Activated T-cell treated with anti-CD3 and anti-CD28 coated beads, Interleukin-2, amount 50 U/mL, for 4 hours (primary cell): ENCODE data around the gene TBC1D2. TPM values are rescaled to one million over a fixed set of nuclear protein-coding genes. Genes with fewer than 3 reads are reported as not detected.
A peak's percentile ranks its signal among the peaks of the same experiment; 100 is the strongest.

Experiments used
- ATAC-seq, 2 donors: fragments of 200-7000 bp; cut with Tn5 transposase; one replicate each; pipeline ENCODE4 v1.10.0; 2021
- DNase-seq: peaks from one replicate; pipeline ENCODE4 v3.0.0-alpha.2; 2020
- H3K27me3 Mint-ChIP-seq: one replicate; pipeline ENCODE4 v1.8.0; 2021; ENCODE audit warnings: low read depth, mixed read lengths
- H3K36me3 Mint-ChIP-seq: one replicate; pipeline ENCODE4 v1.8.0; 2022; ENCODE audit warnings: mixed read lengths; ENCODE audit not compliant: insufficient read depth
- H3K4me1 Mint-ChIP-seq: one replicate; pipeline ENCODE4 v1.8.0; 2021; ENCODE audit warnings: low read depth, mixed read lengths
- H3K4me3 Mint-ChIP-seq: one replicate; pipeline ENCODE4 v1.8.0; 2021; ENCODE audit warnings: mild to moderate bottlenecking, moderate library complexity, mixed read lengths
- H3K9me3 Mint-ChIP-seq: one replicate; pipeline ENCODE4 v1.8.0; 2021; ENCODE audit warnings: mixed read lengths
- total RNA-seq, 3 donors: library from RNA; stranded (reverse); gene quantifications; one replicate each; pipeline ENCODE4 v1.2.1, GENCODE V29; 2021

Gene TBC1D2
- total RNA-seq: 1 to 10 TPM; 1.7 to 2.8 (median 1.9) TPM

- Mint-ChIP-seq H3K4me3 (peak within 1 kb of the TSS; percentile 83), H3K9me3 (no peaks in the 10 kb centered on the region), H3K27me3 (no peaks in the 10 kb centered on the region), H3K4me1 (peaks cover 30% of the 10 kb centered on the region), H3K36me3 (peaks cover 5% of the 10 kb centered on the region)
- ATAC-seq (peak; percentile 92 to 93), DNase-seq (peak; percentile 98)
Observed at GRCh38 chr9:98255578-98256296, at the start of gene TBC1D2. Gene TBC1D2, minus strand, starts transcription at chr9:98255649. Its CDS starts 108 bp downstream, at chr9:98255541.

GRCh38 chr9:98304381-98304780 lies 48.9 kb upstream of the TBC1D2 start:
- DNase-seq (no peak), ATAC-seq (no peak)
- Mint-ChIP-seq H3K4me1 (no peaks in the 10 kb centered on the region), H3K36me3 (no peaks in the 10 kb centered on the region), H3K9me3 (no peaks in the 10 kb centered on the region), H3K4me3 (no peak overlapping the region), H3K27me3 (no peaks in the 10 kb centered on the region)

- H3K36me3 Mint-ChIP-seq: no peaks in the 10 kb centered on the region
- H3K4me1 Mint-ChIP-seq: no peaks in the 10 kb centered on the region
- H3K4me3 Mint-ChIP-seq: no peak overlapping the region
- DNase-seq (no peak), ATAC-seq (no peak)
- H3K9me3 Mint-ChIP-seq: no peaks in the 10 kb centered on the region
- no peaks in the 10 kb centered on the region for H3K27me3 Mint-ChIP-seq
Observed at GRCh38 chr9:98303633-98304125, 48.2 kb upstream of the TBC1D2 start.

- Mint-ChIP-seq H3K4me3 (no peak overlapping the region), H3K4me1 (no peaks in the 10 kb centered on the region), H3K27me3 (no peaks in the 10 kb centered on the region), H3K9me3 (no peaks in the 10 kb centered on the region), H3K36me3 (no peaks in the 10 kb centered on the region)
- DNase-seq: no peak
- ATAC-seq: no peak
Observed at GRCh38 chr9:98302938-98303632, 47.6 kb upstream of the TBC1D2 start.

- H3K9me3 Mint-ChIP-seq: no peaks in the 10 kb centered on the region
Observed at GRCh38 chr9:98302150-98302549, 46.7 kb upstream of the TBC1D2 start.

GRCh38 chr9:98300611-98301010 lies 45.2 kb upstream of the TBC1D2 start:
- Mint-ChIP-seq H3K4me1 (no peaks in the 10 kb centered on the region), H3K36me3 (no peaks in the 10 kb centered on the region), H3K9me3 (no peaks in the 10 kb centered on the region), H3K27me3 (peaks cover 3% of the 10 kb centered on the region), H3K4me3 (no peak overlapping the region)
- no peak for DNase-seq
- ATAC-seq: no peak

More at GRCh38 chr9:98302150-98302549, 46.7 kb upstream of the TBC1D2 start:
- no peaks in the 10 kb centered on the region for H3K4me1 Mint-ChIP-seq
- no peaks in the 10 kb centered on the region for H3K27me3 Mint-ChIP-seq
- H3K4me3 Mint-ChIP-seq: no peak overlapping the region
- DNase-seq: no peak
- ATAC-seq: no peak
- no peaks in the 10 kb centered on the region for H3K36me3 Mint-ChIP-seq

GRCh38 chr9:98298476-98298875 lies 43.0 kb upstream of the TBC1D2 start:
- DNase-seq (no peak), ATAC-seq (no peak)
- Mint-ChIP-seq H3K4me1 (no peaks in the 10 kb centered on the region), H3K27me3 (peaks cover 4% of the 10 kb centered on the region), H3K4me3 (no peak overlapping the region), H3K36me3 (no peaks in the 10 kb centered on the region), H3K9me3 (no peaks in the 10 kb centered on the region)

GRCh38 chr9:98295824-98296223 lies 40.4 kb upstream of the TBC1D2 start:
- H3K27me3 Mint-ChIP-seq: peaks cover 4% of the 10 kb centered on the region
- H3K9me3 Mint-ChIP-seq: no peaks in the 10 kb centered on the region
- DNase-seq (no peak), ATAC-seq (no peak)
- no peaks in the 10 kb centered on the region for H3K36me3 Mint-ChIP-seq
- H3K4me1 Mint-ChIP-seq: no peaks in the 10 kb centered on the region
- H3K4me3 Mint-ChIP-seq: no peak overlapping the region

GRCh38 chr9:98291820-98292219 lies 36.4 kb upstream of the TBC1D2 start:
- Mint-ChIP-seq H3K4me1 (no peaks in the 10 kb centered on the region), H3K4me3 (no peak overlapping the region), H3K27me3 (peaks cover 4% of the 10 kb centered on the region), H3K36me3 (no peaks in the 10 kb centered on the region), H3K9me3 (no peaks in the 10 kb centered on the region)
- ATAC-seq (no peak), DNase-seq (no peak)

- H3K4me1 Mint-ChIP-seq: no peaks in the 10 kb centered on the region
- ATAC-seq: no peak
- DNase-seq: no peak
- no peak overlapping the region for H3K4me3 Mint-ChIP-seq
- H3K27me3 Mint-ChIP-seq: no peaks in the 10 kb centered on the region
- H3K36me3 Mint-ChIP-seq: no peaks in the 10 kb centered on the region
- H3K9me3 Mint-ChIP-seq: no peaks in the 10 kb centered on the region
Observed at GRCh38 chr9:98290411-98290810, 35.0 kb upstream of the TBC1D2 start.

GRCh38 chr9:98289614-98290201 lies 34.3 kb upstream of the TBC1D2 start:
- H3K27me3 Mint-ChIP-seq: no peaks in the 10 kb centered on the region
- no peak for ATAC-seq
- no peaks in the 10 kb centered on the region for H3K4me1 Mint-ChIP-seq

GRCh38 chr9:98288881-98289280 lies 33.4 kb upstream of the TBC1D2 start:
- Mint-ChIP-seq H3K4me1 (no peaks in the 10 kb centered on the region), H3K36me3 (no peaks in the 10 kb centered on the region), H3K9me3 (no peaks in the 10 kb centered on the region), H3K27me3 (no peaks in the 10 kb centered on the region), H3K4me3 (no peak overlapping the region)
- ATAC-seq (no peak), DNase-seq (no peak)

More at GRCh38 chr9:98289614-98290201, 34.3 kb upstream of the TBC1D2 start:
- no peak for DNase-seq
- Mint-ChIP-seq H3K4me3 (no peak overlapping the region), H3K36me3 (no peaks in the 10 kb centered on the region), H3K9me3 (no peaks in the 10 kb centered on the region)

GRCh38 chr9:98287384-98287783 lies 31.9 kb upstream of the TBC1D2 start:
- Mint-ChIP-seq H3K4me3 (no peak overlapping the region), H3K36me3 (no peaks in the 10 kb centered on the region), H3K27me3 (peaks cover 2% of the 10 kb centered on the region), H3K9me3 (no peaks in the 10 kb centered on the region), H3K4me1 (no peaks in the 10 kb centered on the region)
- DNase-seq: no peak
- no peak for ATAC-seq

GRCh38 chr9:98285446-98285845 lies 30.0 kb upstream of the TBC1D2 start:
- no peaks in the 10 kb centered on the region for H3K9me3 Mint-ChIP-seq
- H3K36me3 Mint-ChIP-seq: no peaks in the 10 kb centered on the region
- ATAC-seq: no peak
- H3K4me3 Mint-ChIP-seq: no peak overlapping the region
- H3K4me1 Mint-ChIP-seq: no peaks in the 10 kb centered on the region
- DNase-seq: no peak
- H3K27me3 Mint-ChIP-seq: peaks cover 15% of the 10 kb centered on the region
